HUES48 (cell line): ENCODE data around the gene RDH11.

Experiments
- H3K27ac ChIP-seq: one replicate; pipeline ENCODE4 v1.7.0; 2013; ENCODE audit warnings: low read depth, low read length, inconsistent platforms
- H3K27me3 ChIP-seq: 2 replicates; pipeline ENCODE4 v1.6.1; 2013; ENCODE audit warnings: mild to moderate bottlenecking, low read length; ENCODE audit not compliant: control insufficient read depth, insufficient read depth
- H3K36me3 ChIP-seq: 2 replicates; pipeline ENCODE4 v1.6.1; 2013; ENCODE audit warnings: low read length; ENCODE audit not compliant: control insufficient read depth, insufficient read depth
- H3K4me1 ChIP-seq: 2 replicates; pipeline ENCODE4 v1.6.1; 2013; ENCODE audit warnings: mild to moderate bottlenecking, low read length; ENCODE audit not compliant: control insufficient read depth, insufficient read depth
- H3K4me3 ChIP-seq: 2 replicates; pipeline ENCODE4 v1.5.1; 2013; ENCODE audit warnings: mild to moderate bottlenecking, low read depth, low read length
- H3K9ac ChIP-seq: 2 replicates; pipeline ENCODE4 v1.6.1; 2013; ENCODE audit warnings: mild to moderate bottlenecking, low read depth, low read length, moderate library complexity
- H3K9me3 ChIP-seq: 2 replicates; pipeline ENCODE4 v1.6.1; 2013; ENCODE audit warnings: low read length; ENCODE audit not compliant: control insufficient read depth, insufficient read depth

Gene RDH11

GRCh38 chr14:67674480-67675218, 20.9 kb downstream of the RDH11 start, which contains the start of gene VTI1B:
TSS of gene VTI1B (minus strand) at chr14:67674632. CDS start at chr14:67674489, 143 bp downstream.
- peaks cover 7% of the 10 kb centered on the region; the same call in 1 of the 2 replicates for H3K4me1 ChIP-seq
- peak within 1 kb of the TSS; percentile 99 for H3K9ac ChIP-seq
- H3K27ac ChIP-seq, result peak within 1 kb of the TSS; percentile 99
- H3K27me3 ChIP-seq, result no peaks in the 10 kb centered on the region
- H3K36me3 ChIP-seq, result peaks cover 29% of the 10 kb centered on the region
- H3K4me3 ChIP-seq, result peak within 1 kb of the TSS; percentile 96
- H3K9me3 ChIP-seq, result no peaks in the 10 kb centered on the region

- H3K4me1 ChIP-seq, result peaks cover 7% of the 10 kb centered on the region; the same call in 1 of the 2 replicates
- no peaks in the 10 kb centered on the region for H3K27me3 ChIP-seq
- H3K9me3 ChIP-seq, result no peaks in the 10 kb centered on the region
- H3K4me3 ChIP-seq, result peak overlapping the region; percentile 96
- H3K27ac ChIP-seq, result peak overlapping the region; percentile 99
- H3K36me3 ChIP-seq, result peaks cover 27% of the 10 kb centered on the region
- H3K9ac ChIP-seq, result peak overlapping the region; percentile 99
Observed at GRCh38 chr14:67674139-67674479, 21.5 kb downstream of the RDH11 start.

- Histone ChIP-seq H3K4me1 (peaks cover 13% of the 10 kb centered on the region), H3K27ac (no peak overlapping the region), H3K36me3 (peaks cover 21% of the 10 kb centered on the region), H3K9ac (0 out of 2 replicates have a peak overlapping the region, but pooled peaks have one; percentile 99), H3K4me3 (peak overlapping the region; percentile 96), H3K9me3 (no peaks in the 10 kb centered on the region), H3K27me3 (no peaks in the 10 kb centered on the region)
Observed at GRCh38 chr14:67673451-67673850, 22.1 kb downstream of the RDH11 start.

- Histone ChIP-seq H3K4me3 (no peak overlapping the region), H3K27me3 (no peaks in the 10 kb centered on the region), H3K4me1 (peaks cover 10% of the 10 kb centered on the region), H3K9me3 (no peaks in the 10 kb centered on the region), H3K9ac (no peak overlapping the region), H3K36me3 (no peaks in the 10 kb centered on the region), H3K27ac (no peak overlapping the region)
Observed at GRCh38 chr14:67668559-67668958, 27.0 kb downstream of the RDH11 start.

- Histone ChIP-seq H3K4me1 (peaks cover 7% of the 10 kb centered on the region; the same call in 1 of the 2 replicates), H3K27ac (no peak overlapping the region), H3K9ac (no peak overlapping the region), H3K36me3 (no peaks in the 10 kb centered on the region), H3K9me3 (no peaks in the 10 kb centered on the region), H3K4me3 (no peak overlapping the region), H3K27me3 (no peaks in the 10 kb centered on the region)
Observed at GRCh38 chr14:67666750-67667449, 28.7 kb downstream of the RDH11 start.

- Histone ChIP-seq H3K9ac (no peak overlapping the region), H3K4me3 (no peak overlapping the region), H3K9me3 (no peaks in the 10 kb centered on the region), H3K27ac (no peak overlapping the region), H3K27me3 (no peaks in the 10 kb centered on the region), H3K36me3 (no peaks in the 10 kb centered on the region), H3K4me1 (peaks cover 7% of the 10 kb centered on the region; the same call in 1 of the 2 replicates)
Observed at GRCh38 chr14:67665868-67666267, 29.7 kb downstream of the RDH11 start.

- Histone ChIP-seq H3K9me3 (no peaks in the 10 kb centered on the region), H3K27me3 (no peaks in the 10 kb centered on the region), H3K27ac (no peak overlapping the region), H3K4me3 (no peak overlapping the region), H3K36me3 (peaks cover 11% of the 10 kb centered on the region; the same call in 1 of the 2 replicates), H3K4me1 (peaks cover 3% of the 10 kb centered on the region; the same call in 1 of the 2 replicates), H3K9ac (no peak overlapping the region)
Observed at GRCh38 chr14:67663633-67664032, 31.9 kb downstream of the RDH11 start.

- Histone ChIP-seq H3K4me1 (no peaks in the 10 kb centered on the region), H3K36me3 (peaks cover 86% of the 10 kb centered on the region), H3K9me3 (no peaks in the 10 kb centered on the region), H3K27me3 (no peaks in the 10 kb centered on the region), H3K27ac (no peak overlapping the region), H3K9ac (no peak overlapping the region), H3K4me3 (no peak overlapping the region)
Observed at GRCh38 chr14:67653651-67654280, 41.8 kb downstream of the RDH11 start.

GRCh38 chr14:67652189-67652588, 43.4 kb downstream of the RDH11 start:
- Histone ChIP-seq H3K27me3 (no peaks in the 10 kb centered on the region), H3K36me3 (peaks cover 95% of the 10 kb centered on the region), H3K9ac (no peak overlapping the region), H3K9me3 (no peaks in the 10 kb centered on the region), H3K4me1 (no peaks in the 10 kb centered on the region), H3K27ac (no peak overlapping the region), H3K4me3 (no peak overlapping the region)

- Histone ChIP-seq H3K36me3 (peaks cover 98% of the 10 kb centered on the region), H3K27ac (no peak overlapping the region)
Observed at GRCh38 chr14:67650694-67651093, 44.9 kb downstream of the RDH11 start.

GRCh38 chr14:67650151-67650550, 45.4 kb downstream of the RDH11 start:
- no peaks in the 10 kb centered on the region for H3K4me1 ChIP-seq
- peaks cover 97% of the 10 kb centered on the region for H3K36me3 ChIP-seq
- H3K4me3 ChIP-seq, result no peak overlapping the region
- H3K9me3 ChIP-seq, result no peaks in the 10 kb centered on the region
- H3K27me3 ChIP-seq, result no peaks in the 10 kb centered on the region
- H3K27ac ChIP-seq, result no peak overlapping the region
- H3K9ac ChIP-seq, result no peak overlapping the region

More at GRCh38 chr14:67650694-67651093, 44.9 kb downstream of the RDH11 start:
- Histone ChIP-seq H3K27me3 (no peaks in the 10 kb centered on the region), H3K9me3 (no peaks in the 10 kb centered on the region), H3K9ac (no peak overlapping the region), H3K4me1 (no peaks in the 10 kb centered on the region), H3K4me3 (no peak overlapping the region)
